Spleen (tissue), 7 donors: ENCODE data around the gene CCZ1B.
"Not testable (repeated sequence)": the region's sequence is repeated elsewhere in the genome, so short reads cannot be mapped to it uniquely, and the experiment has no call there.

Source experiments
- POLR2AphosphoS5 ChIP-seq, 3 donors: sonication (generic); formaldehyde crosslinking; IDR thresholded peaks; one replicate each; pipeline ENCODE4 v1.5.1; 2017; ENCODE audit warnings: antibody characterized with exemption in 3 of 3
- TF ChIP-seq, protein P1 (sequence below), 11 experiments: fragments of 200-600 bp in 7 of 11; fragments of 450-650 bp in 4 of 11; sonication (generic) in 4 of 11; IDR thresholded peaks in 8 of 11; conservative IDR thresholded peaks in 3 of 11; 1 replicate in 7 of 11; 2 replicates in 4 of 11; pipeline versions ENCODE4 v1.4.0 to v1.8.0; 2016 to 2021; ENCODE audit warnings: antibody characterized with exemption in 11 of 11, inconsistent platforms in 4 of 11, mild to moderate bottlenecking in 1 of 11
- donor health status: DM: no; HTN: no; CAD: no; lungs with moderate emphysema.
- donor health status: DM: no; HTN: no; CAD: no.
- donor health status: DM: no; HTN: no; CAD: no.

DNA sequence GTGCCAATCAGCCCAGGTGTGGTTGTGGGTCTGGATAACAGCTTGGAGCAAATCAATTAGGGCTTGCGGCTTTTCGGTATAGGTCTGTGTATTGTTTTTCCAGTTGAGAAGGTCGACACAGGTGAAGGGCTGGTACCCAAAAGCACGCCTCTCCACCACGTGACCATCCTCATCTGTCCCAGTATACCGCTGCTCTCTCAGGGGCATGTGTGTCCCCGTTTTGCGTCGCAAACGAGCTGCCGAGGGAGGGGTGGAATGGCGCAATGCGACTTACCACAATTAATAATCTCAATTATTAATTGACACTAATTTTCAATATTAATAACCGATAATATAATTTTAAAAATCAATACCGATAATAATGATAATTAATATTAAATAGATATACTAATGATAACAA is 48.9 kb upstream of the CCZ1B start:
- TF ChIP-seq, protein P1, sequence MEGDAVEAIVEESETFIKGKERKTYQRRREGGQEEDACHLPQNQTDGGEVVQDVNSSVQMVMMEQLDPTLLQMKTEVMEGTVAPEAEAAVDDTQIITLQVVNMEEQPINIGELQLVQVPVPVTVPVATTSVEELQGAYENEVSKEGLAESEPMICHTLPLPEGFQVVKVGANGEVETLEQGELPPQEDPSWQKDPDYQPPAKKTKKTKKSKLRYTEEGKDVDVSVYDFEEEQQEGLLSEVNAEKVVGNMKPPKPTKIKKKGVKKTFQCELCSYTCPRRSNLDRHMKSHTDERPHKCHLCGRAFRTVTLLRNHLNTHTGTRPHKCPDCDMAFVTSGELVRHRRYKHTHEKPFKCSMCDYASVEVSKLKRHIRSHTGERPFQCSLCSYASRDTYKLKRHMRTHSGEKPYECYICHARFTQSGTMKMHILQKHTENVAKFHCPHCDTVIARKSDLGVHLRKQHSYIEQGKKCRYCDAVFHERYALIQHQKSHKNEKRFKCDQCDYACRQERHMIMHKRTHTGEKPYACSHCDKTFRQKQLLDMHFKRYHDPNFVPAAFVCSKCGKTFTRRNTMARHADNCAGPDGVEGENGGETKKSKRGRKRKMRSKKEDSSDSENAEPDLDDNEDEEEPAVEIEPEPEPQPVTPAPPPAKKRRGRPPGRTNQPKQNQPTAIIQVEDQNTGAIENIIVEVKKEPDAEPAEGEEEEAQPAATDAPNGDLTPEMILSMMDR (IDR thresholded peaks at IDR 0.05 in 8 of 11, conservative IDR thresholded peaks at IDR 0.05 in 3 of 11): not testable (repeated sequence)
- not testable (repeated sequence) for TF ChIP-seq POLR2AphosphoS5 (IDR thresholded peaks at IDR 0.05)
